SW 1271 (cell line): ENCODE results near the gene PAPPA2.

ENCODE experiments used
- DNase-seq, 2 experiments: peaks; one replicate each; lab custom pipeline; 2025; lab: John Stamatoyannopoulos, UW

PAPPA2 gene

DNA sequence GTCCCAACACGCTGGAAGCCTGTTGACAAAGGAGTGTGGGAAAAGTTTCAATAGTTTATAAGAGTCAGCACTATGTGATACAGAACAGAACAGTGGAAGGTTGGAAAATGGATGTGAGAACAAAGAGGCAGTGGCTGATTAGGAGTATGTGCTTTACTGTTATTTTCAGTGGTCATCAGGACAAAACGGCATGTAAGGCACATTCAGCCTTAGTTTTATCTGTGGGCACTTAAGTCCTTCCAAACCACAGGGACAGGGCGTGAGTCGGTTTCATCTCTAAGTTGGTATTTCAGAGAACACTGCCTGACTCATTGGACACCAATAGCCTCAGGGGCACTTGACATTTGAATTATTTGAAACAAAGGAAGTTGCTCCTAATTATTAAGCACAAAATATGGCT lies 394.7 kb downstream of the PAPPA2 start:
- no peak for DNase-seq

DNA sequence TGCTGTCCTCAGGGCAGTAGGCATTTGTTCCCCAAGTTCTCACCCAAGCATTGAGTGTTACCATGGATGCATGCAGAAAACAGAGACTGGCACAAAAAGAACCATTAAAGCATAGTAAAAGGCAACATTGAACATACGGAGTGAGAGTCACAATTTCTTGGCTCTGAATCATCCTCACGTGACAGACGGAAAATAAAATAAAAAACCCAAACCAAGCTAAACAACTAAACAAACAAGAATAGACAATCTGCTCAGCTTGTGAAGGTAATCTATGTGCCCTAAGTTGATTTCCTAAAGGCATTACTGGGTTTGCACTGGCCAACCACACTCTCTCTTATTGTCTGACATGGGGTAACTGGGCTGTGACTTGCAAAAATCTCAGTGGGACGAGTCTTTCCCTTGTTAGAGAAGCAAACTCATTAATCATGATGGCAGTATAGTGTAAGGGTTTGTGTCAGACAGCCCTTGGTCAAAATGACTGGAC lies 395.5 kb downstream of the PAPPA2 start:
- DNase-seq, result no peak

DNA sequence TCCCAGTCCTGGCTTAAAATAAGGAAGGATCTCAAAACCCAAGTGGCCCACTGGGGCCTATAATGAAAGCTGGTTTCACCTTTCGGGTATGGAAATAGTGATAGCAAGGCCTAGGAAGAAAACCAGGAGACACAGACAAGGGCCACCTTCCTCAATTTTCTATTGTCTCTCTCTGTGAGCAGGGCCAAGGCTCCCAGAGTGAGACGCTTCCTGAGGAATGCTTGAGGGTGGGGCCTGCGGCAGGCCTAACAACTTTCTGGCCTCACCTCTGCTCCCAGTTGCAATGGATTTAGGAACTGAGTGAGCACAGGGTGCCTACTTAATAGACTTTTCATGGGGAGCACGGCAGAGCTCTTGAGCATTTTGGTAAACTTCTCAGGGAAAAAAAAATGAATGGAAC lies 400.6 kb downstream of the PAPPA2 start:
- no peak for DNase-seq

DNA sequence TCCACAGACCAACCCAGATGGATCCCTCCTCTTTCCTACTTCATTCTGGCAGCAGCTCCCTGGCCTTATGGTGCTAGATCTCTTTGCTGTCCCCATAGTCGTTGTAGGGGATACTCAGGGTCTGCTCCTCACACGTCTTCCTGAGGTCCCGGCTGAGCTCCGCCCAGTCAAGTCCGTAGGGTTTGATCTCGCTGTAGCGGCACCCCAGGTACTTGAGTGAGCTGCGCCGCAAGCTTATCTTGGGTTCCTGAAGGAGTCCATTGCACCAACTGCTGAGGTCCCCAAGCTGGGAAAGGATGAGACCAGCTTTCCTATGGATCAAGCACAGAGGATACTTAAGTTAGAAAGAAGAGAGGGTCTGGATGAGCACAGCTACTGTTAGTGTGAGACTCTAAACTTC lies 401.2 kb downstream of the PAPPA2 start:
- no peak for DNase-seq

DNA sequence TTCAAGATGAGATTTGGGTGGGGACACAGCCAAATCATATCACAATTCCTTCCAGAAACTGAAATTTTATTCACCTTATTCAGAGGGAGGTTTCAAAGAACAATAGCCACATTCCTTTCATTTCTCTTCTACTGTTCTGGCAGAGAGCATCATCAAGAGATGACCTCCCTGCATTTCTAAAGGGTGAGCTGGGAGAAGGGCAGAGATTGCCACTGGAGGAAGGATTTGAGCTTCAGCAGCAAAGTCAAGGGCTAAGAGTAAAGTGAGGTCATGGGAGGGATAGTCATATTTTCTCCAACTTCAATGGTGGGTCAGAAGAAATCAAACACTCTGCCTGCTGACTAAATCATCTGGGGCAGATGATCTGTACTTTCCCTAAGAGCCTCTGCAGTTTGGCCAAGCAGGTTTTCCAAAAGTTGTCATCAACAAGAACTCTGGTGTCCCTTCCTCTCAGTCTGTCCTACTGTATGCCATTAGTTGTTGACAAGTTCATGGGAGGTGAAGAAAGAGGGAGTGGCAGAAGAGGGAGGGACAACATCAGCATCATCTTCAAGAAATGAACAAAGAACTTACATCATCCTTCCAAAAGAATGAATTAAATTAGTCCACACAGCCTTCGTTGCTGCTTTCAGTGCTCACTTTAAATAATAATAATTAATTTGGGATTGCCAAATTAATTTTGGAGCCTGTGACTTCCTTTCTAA lies 403.2 kb downstream of the PAPPA2 start:
- DNase-seq, result no peak

DNA sequence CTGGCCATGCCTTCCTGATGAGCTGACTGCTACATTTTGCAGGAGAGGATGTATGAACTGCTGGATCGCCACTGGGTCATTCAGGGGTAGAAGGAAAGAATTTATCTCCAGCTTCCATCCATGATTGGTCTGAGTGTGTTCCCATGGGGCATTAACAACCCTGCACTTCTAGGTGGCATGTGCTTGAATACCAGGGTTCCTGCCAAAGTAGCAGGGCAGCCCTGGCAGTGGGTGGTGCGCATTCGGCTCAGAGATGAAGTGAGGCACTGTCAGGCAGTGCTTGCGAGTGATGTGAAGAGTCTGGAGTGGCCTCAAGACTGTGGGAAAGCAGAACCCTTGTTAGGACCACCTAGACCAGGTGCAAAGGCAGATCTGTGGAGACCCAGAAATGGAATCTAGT lies 406.6 kb downstream of the PAPPA2 start:
- DNase-seq, result no peak

DNA sequence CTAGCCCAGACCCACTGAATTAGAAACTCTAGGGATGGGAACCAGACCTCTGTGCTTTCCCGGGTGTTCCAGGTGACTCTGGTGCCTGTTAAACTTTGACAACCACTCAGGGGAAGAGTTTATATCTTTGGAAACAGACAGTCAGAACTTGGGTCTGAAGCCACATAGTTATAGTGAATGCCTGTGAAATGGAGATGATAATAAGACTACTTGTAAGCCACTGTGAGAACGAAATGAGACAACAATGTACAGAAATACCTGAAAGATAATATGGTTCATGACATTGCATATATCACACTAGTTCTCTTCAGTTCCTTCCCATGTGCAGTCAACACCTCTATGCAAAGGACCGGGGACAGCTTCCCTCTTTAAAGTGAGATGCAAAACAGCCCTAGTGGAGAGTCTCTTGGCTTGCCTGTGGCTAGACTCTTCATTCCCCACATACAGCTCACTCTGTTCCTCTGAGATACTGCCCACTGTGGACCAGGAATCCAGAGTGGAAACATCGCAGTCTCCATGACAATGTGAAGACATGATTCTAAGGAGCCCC lies 414.1 kb downstream of the PAPPA2 start:
- no peak for DNase-seq

DNA sequence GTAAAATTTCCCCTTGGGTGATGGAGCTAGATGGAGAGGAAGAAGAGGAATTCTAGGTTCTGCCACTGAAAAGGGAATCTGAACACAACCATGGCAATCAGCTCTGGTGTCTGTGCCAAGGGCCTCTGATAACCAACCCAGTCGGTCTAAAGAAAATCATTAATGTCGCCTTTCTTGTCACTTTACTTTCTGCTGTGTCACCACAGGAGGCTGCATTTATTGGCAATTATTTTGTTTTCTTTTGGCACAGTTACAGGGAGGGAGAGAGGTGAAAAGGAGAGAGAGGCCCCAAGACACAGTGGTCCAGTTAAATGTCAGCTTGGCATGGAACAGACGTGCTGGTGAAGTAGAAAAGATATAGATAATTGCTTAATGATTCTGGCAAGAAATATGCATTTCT lies 414.6 kb downstream of the PAPPA2 start:
- DNase-seq, result no peak

DNA sequence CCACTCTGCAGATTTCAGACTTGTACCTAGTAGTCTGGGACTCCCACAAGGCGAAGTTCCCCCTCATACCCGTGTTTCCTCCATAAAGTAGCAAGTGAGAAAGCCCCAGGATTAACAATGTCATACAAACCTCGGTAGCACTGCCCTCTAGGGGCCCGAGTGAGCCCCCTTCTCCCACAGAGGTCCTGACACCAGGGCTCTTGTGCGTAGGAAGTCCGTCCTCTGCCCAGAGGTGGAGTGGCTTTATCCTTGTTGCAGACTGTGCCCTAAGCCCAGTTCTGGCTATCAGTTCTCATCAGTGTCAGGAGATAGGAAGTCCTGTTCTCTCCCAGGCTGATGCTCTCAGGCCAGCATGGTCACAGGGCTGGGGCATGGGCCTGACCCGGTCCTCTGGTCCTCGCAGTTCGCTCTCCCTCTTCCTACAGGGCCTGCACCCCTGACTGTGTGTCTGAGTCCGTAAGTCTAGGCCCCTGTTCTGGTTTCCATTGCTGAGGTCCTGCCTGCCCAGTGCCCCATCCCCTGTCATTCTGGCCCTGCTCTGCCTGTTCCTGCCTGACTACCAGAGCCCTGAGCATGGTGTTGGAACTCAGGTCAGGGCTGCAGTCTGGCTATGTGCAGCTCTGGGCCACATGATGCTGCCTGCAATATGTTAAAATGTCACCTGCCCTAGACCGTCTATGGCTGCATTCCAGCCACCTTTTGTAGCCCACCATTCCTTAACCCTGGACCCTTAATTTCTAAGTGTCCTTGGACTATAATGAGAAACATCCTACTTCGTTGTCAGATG lies 416.0 kb downstream of the PAPPA2 start:
- DNase-seq, result no peak

DNA sequence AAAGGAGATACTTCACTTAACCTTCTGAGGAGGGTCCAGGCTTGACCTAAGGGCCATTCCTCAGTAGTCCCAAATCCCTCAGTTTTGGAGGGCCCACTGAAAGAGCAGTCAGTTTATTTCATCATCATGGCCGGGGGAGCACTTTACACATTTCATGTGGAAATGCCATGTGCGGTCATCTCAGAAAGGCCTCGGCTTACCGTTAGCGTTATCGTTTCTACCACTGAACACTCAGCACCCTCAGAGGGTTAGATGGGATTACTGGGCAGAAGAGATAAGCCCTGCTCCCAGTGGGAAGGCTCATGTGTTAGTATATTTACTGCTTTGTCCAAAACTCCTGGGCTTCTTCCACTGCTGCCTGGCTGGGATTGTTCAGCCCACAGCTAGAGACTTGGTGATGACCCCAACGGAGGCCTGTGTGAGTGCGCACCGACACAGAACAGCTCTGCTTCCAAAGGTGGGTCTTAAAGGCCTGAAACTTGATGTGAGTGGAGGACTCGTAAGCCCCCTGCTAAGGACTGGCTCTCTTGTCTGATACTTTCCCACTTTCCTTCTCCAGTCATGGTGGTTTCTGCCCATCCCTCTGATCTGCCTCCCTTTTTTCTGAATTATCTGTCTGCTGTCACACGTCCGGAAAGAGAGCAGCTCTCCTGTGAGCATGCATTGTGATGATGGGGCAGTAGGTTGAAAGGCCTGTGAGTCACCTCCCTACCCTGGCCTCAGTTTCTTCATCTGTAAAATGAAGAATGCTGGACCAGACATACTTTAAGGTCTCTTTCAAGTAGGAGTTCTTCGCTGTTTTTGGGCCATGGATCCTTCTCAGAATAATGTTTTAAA lies 417.0 kb downstream of the PAPPA2 start:
- no peak for DNase-seq

DNA sequence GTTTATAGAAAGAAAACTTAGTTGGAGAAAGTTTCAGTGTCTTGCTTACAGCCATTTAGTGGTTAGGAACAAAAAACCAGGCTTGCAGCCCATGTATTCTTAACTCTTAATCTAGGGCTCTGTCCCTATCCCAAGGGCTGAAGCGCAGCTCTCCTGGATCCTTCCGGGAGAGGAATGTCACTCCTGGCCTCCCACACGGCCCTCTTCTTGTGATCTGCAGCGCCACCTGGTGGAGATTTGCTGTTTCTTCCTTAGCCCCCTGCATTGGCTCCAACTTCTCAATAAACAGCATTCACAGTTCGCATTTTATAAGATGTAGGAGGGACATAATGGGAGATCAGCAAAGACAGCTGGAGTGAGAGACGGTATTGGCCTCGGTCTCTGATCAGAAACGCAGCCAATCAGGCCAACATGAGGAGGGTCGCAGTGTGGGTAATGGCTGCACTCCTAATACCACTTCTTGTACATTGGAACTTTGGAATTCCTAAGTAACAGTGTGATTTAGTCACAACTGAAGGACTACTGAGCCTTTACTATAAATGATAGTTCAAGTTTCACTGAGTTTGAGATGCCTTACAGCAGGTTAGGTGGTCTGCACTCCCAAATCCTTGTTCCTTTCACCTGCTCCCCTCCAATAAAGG lies 418.1 kb downstream of the PAPPA2 start:
- peak; percentile 17 to 35 for DNase-seq

DNA sequence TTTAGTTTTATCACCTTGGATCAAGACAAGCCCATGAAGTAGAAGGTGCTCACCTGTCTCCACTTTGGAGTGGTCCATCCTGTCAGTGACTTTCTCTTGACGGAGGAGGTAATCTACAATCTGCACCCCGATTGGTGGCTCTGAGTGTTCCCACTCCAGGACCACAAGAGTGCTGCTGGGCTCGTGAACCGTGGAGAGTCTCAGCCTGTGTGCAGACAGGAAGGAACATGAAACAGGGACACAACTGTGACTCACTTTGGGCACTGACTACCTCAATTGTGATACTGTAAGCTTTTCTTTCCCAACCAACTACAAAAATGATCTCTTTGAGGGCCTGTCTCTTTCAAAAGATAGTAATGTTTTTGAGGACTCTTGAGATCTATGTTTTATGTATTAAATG lies 421.3 kb downstream of the PAPPA2 start:
- no peak for DNase-seq

DNA sequence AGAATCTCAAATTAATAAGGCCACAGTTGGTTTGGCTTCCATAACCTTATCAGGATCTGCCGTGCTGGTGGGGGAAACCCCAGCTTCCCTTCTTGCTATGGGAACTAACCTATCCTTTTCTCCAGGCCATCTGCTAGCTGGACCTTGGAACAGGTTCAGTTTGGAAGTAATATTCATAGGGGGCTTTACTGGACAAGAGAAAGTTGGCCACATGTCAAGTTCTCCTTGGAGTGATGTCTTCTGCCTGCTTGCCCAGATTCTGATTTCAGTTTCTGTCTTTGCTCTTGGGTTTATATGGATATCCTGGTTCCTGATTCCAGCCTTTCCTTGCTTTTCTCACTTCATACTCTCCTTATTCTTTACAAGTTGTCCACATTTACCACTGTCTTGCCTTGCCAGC lies 421.9 kb downstream of the PAPPA2 start:
- DNase-seq, result no peak

DNA sequence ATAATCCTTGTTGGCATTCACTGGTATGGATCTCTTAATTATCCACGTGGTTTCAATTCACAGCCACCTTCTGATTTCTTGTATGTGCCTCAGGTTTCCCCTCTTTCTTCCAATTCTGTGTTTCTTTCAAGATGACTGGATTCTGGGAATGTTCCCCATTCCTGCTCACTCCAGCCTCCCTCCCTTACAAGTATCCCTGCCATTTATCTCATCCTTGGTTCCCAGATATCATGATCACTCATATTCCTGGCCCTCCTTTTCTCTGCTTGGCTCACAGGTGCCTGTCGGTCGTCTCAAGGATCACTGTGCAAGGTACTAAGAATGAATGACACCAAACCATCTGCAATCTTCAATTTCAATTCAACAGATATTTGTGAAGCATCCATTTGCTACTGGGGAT lies 422.4 kb downstream of the PAPPA2 start:
- DNase-seq, result no peak

DNA sequence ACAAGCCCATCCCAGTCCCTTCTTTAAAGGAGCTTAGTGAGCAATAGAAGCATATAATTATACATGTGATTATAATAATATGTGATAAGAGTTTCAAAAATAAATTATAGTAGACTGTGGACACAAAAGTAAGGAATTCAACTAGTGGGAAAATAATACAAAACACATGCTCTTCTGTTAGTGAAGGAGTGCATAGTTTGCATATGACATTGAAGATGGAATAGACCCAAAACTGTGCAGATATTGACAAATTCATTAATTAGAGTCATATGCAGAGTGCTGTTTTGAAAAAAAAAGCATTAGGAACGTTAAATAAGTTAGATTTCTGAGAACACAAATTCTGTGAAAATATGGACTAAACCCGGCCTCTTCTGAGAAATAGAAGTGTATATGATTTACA lies 422.8 kb downstream of the PAPPA2 start:
- DNase-seq, result no peak

DNA sequence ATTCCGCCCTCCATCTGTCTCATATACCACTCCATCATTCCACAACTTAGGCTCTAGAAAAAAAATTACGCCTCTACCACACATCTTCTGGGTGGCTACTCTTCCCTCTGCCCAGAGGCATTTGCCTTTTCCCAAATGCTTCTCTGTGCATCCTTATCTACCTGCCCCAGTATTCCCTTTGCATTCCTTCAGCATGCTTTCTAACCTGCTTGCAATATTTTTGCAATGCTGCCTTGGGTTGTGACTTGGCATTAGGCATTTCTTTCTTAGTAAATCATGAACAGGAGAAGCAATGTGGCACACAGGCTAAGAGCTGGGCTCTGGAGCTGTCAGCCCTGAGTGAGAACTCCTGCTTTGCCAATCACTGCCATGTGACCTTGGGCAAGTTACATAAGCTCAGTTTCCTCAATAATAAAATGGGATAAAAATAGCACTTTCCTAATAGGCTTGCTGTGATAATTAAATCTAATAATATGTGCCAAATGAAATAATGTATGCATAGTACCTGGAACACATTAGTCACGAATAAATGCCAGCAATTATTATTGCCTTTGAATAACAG lies 425.6 kb downstream of the PAPPA2 start:
- no peak for DNase-seq

DNA sequence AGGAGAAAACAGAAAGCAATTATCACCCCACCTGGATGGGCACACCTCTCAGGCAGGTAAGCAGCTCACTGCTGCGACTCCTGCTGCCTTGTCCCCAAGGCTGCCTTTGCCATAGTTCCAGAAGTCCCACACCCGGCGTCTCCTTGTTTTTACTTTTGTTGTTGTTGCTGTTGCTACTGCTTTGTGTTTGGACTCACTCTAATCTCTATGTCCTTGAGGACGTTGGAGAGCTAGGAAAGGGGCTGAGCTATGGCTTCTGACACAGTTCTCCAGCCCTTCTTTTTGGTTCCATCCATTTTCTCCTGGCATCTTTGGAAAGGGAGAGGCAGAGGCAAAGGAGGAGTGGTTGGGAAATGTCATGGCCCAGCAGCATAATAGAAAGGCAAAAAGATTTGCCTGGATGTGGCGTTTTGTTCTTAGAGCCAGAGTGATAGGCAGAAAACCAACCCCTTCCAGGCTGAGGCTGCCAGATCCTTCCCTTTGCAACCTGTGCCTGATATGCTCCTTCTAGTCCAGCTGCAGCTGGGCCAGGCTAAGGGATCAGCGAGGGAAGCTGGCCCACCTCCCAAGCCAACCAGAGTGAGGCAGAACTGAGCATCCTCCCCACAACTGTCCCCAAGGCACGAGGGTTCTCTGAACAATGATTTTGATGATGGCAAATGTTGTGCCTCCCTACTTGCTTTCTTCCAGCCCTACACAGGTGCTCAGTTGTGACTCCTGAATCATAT lies 430.8 kb downstream of the PAPPA2 start:
- no peak for DNase-seq

DNA sequence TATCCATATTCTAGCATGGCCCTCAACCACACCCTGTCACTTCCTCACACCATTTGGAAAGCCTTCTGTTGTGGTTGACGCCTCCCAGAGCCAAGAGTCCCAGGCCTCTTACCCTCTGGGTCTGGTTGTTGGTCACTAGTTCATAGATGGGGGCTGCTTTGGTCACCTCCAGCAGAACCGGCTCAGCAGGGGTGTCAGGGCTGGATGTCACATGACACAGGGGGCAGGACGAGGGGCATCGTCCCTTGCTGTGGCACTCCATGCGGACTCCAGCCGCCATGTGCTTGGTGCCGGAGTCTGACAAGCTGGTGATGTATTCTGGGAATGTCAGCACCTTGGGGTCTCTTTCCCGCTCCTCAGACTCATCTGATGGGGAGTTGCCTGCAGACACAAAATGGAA lies 431.5 kb downstream of the PAPPA2 start:
- no peak for DNase-seq
